Epithelial cell of proximal tubule (primary cell): Measurements from ENCODE around the gene COL4A6. TPM values are rescaled to one million over a fixed set of nuclear protein-coding genes. Genes with fewer than 3 reads are reported as not detected.

Experiments
- DNase-seq: peaks from one replicate; pipeline ENCODE4 v3.0.0-alpha.2; 2011; ENCODE audit warnings: low read depth
- H3K4me3 ChIP-seq: 2 replicates; pipeline ENCODE4 v1.5.1; 2011; ENCODE audit warnings: low read depth, mild to moderate bottlenecking, low read length
- total RNA-seq: library from RNA; depleted of rRNA; stranded (reverse); fragments of >200 nt; gene quantifications from 2 replicates; pipeline ENCODE4 v1.2.3, GENCODE V29; 2015
- TF ChIP-seq, protein P1 (sequence below): conservative IDR thresholded peaks from 2 replicates; pipeline ENCODE4 v1.5.1; 2012; ENCODE audit warnings: low read depth, mild to moderate bottlenecking, low read length

The COL4A6 gene
- total RNA-seq, 1 donor from 2014 or later: 2.0 TPM

DNA sequence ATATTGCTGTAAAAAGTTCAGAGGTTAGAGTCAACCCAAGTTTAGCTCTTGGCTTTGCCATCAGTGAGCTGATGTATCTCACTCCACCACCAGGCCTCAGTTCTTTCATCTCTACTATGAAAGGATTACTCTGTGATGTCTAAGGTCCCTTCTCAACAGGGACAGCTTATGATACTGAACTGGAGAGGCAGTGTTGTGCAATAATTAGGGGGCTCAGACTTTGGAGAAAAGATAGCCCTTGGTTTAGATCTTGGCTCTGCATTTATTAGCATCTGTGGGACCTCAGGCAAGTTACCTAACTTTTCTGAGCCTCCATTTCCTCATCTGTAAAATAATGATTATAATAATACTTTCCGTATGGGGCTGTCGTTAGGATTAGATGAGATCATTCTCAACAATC lies 89.0 kb downstream of the COL4A6 start:
- TF ChIP-seq, protein P1, sequence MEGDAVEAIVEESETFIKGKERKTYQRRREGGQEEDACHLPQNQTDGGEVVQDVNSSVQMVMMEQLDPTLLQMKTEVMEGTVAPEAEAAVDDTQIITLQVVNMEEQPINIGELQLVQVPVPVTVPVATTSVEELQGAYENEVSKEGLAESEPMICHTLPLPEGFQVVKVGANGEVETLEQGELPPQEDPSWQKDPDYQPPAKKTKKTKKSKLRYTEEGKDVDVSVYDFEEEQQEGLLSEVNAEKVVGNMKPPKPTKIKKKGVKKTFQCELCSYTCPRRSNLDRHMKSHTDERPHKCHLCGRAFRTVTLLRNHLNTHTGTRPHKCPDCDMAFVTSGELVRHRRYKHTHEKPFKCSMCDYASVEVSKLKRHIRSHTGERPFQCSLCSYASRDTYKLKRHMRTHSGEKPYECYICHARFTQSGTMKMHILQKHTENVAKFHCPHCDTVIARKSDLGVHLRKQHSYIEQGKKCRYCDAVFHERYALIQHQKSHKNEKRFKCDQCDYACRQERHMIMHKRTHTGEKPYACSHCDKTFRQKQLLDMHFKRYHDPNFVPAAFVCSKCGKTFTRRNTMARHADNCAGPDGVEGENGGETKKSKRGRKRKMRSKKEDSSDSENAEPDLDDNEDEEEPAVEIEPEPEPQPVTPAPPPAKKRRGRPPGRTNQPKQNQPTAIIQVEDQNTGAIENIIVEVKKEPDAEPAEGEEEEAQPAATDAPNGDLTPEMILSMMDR: no peak
- no peak for DNase-seq

DNA sequence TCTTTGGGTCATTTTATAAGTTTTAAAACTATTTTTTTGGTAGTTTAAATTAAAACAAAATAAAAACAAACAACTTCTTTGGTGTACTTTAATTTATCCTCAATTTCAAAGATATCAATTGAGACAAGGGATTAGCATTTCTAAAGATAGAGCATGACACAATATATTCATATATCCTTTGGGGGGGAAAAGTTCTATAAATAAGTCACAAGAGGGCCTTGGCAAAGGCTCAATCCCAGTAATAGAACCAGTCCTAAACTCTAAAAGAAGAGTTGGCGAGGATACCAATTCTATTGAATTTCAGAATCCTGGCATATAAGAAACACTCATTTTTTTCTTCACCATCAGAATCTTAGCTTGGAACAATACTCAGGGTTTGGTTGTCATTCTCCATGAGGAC lies 89.7 kb downstream of the COL4A6 start:
- H3K4me3 ChIP-seq: no peak overlapping the region
- TF ChIP-seq, protein P1: no peak
- no peak for DNase-seq

More for the DNA sequence above, 89.0 kb downstream of the COL4A6 start:
- H3K4me3 ChIP-seq: no peak overlapping the region

- no peak for DNase-seq
- TF ChIP-seq, protein P1: no peak
- no peak overlapping the region for H3K4me3 ChIP-seq
These were observed 90.4 kb downstream of the COL4A6 start for GRCh38 chrX:108347800-108348199.

DNA sequence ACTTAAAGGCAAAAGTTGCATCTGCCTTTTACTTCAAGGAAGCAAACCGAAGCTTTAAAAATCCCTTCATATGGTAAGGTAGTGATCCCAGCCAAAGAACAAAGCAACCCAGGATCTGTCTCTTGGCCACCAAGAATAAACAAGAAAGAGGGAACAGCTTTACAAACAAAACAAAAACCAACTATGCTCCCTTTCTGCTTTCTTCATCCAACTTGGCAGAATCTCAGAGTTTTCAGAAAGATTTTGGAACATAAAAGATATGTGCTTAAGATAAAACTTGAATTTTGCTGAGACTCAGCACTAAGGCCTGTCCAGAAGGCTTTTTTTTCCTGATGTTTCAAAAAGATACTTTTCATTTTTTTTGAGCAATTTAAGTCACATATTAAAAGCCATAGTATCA lies 94.0 kb downstream of the COL4A6 start:
- no peak overlapping the region for H3K4me3 ChIP-seq
- TF ChIP-seq, protein P1: no peak
- DNase-seq: no peak

DNA sequence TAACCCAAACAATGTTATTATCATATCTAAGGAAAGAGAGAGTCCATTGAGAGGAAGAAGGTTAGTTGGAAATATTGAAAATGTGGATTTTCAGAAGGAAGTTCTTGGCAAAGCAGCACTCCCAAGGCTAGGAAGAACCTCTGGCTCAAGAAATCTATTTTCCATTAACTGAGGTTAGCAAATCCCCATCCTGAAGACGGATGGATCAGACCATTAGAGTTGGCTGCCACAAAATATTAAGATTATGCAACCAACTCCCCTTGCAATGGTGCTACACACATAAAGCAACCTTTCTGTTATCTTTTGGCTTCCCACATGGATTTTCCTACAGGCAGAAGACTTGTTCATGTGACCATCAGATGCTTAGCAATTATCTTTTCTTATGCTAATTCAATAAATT lies 96.3 kb downstream of the COL4A6 start:
- H3K4me3 ChIP-seq: no peak overlapping the region
- TF ChIP-seq, protein P1: no peak
- DNase-seq: no peak

DNA sequence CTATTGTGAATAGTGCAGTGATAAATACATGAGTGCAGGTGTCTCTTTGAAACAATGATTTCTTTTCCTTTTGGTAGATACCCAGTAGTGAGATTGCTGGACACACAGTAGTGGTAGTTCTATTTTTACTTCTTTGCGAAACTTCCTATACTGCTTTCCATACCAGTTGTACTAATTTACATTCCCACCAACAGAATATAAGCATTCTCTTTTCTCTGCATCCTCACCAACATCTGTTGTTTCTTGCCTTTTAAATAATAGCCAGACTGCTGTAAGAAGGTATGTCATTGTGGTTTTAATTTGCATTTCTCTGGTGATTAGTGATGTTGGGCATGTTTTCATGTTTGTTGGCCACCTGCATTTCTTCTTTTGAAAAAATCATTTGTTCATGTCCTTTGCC lies 105.9 kb downstream of the COL4A6 start:
- DNase-seq: no peak
- TF ChIP-seq, protein P1: no peak
- no peak overlapping the region for H3K4me3 ChIP-seq

DNA sequence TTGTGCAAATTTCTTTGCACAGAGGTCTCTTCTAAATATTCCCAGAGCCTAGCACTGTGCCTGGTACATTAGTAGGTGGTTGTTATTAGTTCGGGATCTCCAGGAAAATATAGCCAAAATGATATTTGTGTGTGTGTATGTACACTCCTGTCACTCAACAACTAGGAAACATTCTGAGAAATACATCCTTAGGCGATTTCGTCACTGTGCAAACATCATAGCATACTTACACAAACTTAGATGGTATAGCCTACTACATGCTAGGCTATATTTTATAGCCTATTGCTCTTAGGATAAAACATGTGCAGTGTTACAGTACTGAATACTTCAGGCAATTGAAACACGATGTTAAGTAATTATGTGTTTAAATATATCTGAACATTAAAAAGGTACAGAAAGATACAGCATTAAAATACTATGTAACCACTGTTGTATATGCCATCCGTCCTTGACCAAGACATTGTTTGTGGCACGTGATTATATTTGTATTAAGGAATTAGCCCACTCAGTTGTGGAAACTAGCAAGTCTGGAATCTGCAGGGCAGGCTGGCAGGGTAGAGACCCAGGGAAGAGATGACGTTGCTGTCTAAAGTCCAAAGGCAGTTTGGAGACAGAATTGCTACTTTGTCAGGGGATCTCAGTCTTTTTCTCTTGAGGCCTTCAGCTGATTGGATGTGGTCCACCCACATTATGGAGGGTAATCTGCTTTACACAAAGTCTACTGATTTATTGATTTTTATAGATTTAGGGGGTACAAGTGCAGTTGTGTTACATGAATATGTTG lies 106.9 kb downstream of the COL4A6 start:
- TF ChIP-seq, protein P1: no peak
- DNase-seq: no peak
- no peak overlapping the region for H3K4me3 ChIP-seq
